ENCODE measurements around the gene CYP26B1.

CYP26B1 gene

GRCh38 chr2:72141032-72141645, 6.5 kb downstream of the CYP26B1 start:
- DNase-seq (ENCODE audit: low read depth in 2 of 2) = no peak

- no peak for DNase-seq (ENCODE audit: low read depth in 2 of 2)
These were observed 7.1 kb downstream of the CYP26B1 start for GRCh38 chr2:72140621-72140960.

GRCh38 chr2:72139874-72140620, 7.6 kb downstream of the CYP26B1 start:
- DNase-seq (ENCODE audit: low read depth in 2 of 2) = no peak

DNA sequence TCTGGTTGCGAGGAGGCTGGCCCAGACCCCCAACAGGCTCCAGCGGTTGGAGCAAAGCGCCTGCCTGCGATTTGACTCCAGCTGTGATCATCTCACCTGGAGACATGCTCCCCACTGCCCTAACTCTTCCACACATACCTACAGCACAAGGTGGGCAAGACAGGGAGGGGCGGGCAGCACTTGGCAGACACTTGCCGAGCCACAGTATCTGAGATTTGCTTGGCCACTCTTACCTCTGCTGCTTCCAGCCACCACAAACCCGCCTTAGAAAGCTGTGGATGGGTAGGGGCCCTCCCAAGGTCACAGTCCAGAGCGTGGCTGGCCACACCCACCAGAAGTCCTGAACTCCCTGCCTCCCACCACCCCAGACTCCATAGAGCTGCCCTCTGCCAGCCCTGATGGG, 8.2 kb downstream of the CYP26B1 start:
- DNase-seq (ENCODE audit: low read depth in 2 of 2) = no peak

DNA sequence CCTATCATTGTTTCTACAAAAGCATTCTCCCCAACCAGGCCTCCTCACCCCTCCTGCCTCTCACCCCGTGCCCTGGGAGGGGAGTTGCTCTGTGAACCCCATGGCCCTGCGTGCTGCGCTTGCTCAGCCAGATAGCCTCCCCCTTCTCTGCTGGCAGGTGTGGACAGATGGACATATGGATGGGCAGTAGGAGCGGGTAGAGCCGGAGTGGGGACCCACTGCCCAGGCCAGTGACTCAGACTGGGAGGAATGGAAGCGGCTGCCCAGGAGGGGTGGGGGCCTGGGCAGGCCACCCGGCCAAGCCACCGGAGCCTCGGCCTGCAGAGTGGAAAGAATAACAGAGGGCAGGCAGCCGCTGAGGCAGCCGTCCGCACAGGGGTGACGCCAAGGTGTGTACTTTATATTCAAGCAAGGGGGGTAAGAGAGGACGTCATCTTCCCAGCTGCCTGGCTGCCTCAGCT, 8.7 kb downstream of the CYP26B1 start:
- no peak for DNase-seq (ENCODE audit: low read depth in 2 of 2)

DNA sequence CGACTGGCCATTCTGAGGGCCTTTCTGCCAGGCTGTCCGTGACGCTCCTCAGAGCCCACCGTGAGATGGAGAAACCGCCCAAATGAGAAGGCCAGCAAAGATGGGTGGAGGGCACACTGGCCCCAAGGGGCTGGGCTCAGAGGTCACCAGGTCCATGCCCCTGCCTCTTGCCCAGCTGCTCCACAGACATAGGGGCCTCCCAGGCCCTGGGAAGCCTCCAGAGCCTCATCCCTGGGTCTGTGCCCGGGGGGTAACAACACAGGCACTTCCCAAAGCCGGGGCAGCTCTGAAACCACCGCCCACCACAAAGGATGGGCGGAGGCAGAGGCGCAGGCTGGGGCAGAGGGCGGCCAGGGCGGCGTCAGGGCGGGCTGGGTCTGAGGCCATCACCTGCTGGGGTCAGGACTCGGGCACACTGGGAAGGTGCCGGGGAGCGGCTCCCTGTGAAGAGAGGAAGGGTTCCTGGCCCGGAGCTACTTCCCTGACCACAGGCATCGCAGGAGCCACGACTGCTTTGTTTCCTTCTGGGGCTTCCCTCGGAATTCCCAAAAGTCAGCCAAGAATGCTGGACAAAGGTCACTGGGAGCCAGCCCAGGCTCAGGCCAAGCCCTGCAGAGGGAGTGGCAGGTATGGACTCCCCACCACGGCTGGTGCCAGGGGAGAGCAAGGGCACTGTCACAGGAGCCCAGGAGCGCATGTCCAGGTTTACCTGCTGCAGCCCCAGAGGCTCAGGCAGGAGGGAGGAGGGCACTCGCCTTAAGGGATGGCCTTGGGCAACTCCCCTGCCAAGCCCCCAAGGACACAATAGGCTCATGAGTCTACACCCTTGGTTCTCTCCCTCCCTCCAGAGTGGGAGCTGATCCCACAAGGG, 9.4 kb downstream of the CYP26B1 start:
- no peak for DNase-seq (ENCODE audit: low read depth in 2 of 2)

DNA sequence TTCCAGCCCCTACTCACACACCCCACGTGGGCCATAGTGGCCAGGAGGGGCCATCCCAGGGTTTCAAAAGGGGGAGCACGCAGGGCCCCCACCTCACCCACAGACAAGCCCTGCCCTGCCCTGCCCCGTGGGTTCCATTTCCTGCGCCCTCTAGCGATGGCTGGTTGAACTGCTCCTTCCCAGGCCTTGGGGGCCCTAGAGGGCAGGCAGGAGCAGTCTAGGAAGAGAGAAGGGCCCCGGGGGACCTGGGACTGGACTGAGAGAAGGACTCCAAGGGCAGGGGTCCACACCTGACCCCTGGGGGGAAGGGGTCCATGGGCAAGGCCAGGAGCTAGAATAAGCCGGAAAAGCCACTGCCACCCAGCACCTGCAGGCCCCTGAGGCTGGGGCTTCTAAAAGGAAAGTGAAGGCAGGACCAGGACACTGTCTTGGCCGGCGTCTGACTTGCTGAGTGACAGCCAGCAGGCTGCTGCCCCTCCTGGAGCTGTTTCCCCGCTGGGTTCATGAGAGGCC, 10.1 kb downstream of the CYP26B1 start:
- DNase-seq (ENCODE audit: low read depth in 2 of 2) = peak; percentile 56 to 66

- DNase-seq (ENCODE audit: low read depth in 2 of 2) = no peak
These were observed 10.6 kb downstream of the CYP26B1 start for GRCh38 chr2:72136933-72137497.

DNA sequence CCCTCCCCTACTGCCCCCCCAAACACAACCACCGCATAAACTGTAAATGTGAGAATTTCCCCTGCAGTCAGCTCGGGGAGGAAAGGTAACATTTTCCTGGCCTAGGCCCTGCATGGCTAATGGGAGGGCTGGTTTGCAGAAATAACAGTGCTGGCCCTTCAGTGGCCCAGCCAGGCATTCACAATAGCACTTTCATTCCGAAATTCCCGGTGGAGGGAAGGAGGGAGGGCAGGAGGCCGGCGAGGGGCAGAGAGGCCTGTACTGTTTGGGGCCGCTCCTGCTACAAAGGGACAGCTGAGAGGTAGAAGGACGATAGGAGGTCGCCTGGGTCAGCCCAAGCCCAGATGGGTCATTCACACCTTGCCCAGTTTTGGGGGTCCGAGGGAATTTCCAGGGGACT, 11.3 kb downstream of the CYP26B1 start:
- no peak for DNase-seq (ENCODE audit: low read depth in 2 of 2)

DNA sequence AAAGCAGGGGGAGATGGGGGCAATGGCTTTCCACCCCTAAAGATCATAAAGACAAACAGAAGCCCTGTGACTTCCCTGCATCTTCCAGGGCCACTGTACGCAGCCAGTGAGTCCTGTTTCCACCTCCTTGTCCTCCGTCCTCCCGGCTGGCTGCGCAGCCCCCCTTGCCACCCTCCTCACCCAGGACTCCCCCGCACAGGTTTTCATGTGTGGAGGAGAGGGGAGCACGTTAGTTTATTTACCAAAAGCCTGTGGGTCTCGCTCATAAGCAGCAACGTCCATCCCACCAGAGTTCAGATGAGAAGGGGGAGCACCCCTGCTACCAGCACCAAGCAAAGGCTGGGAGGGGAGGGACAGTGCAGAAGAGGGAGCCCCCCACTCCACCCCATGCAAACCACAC, 11.7 kb downstream of the CYP26B1 start:
- no peak for DNase-seq (ENCODE audit: low read depth in 2 of 2)

DNA sequence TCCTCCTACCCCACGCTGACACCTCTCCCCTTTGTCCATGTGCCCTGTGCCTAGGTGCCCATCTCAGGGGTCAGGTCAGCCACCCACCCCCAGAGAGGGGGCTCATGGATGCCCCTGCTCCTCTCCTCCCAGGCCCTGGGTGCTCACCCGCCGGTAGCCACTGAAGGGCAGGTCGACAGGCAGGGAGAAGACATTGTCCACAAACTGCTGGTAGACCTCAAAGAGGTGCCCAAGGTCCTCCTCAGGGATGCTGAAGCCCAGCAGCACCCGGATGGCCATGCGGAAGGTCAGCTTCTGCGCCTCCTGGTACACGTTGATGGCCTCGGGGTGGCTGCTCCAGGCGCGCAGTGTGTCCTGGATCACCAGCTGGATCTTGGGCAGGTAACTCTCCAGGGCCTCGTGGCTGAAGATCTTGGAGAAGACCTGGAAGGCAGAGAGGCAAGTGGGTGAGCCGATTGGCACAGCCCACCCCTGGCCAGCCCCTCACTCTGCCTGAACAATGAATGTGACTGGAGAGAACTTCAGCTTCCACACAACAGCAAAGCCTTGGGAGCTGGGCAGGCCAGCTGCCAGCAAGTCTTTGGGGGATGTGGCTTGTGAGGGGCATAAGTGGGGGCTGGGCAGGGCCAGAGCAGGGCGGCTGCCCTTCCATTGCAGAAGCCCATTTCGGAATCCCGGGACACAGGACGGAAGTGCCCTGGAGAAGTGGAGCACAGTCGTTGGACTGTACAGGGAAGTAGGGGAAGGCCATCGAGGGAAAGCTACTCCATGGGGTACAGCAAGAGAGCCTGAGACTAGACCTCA, 12.5 kb downstream of the CYP26B1 start:
- DNase-seq (ENCODE audit: low read depth in 2 of 2) = no peak

DNA sequence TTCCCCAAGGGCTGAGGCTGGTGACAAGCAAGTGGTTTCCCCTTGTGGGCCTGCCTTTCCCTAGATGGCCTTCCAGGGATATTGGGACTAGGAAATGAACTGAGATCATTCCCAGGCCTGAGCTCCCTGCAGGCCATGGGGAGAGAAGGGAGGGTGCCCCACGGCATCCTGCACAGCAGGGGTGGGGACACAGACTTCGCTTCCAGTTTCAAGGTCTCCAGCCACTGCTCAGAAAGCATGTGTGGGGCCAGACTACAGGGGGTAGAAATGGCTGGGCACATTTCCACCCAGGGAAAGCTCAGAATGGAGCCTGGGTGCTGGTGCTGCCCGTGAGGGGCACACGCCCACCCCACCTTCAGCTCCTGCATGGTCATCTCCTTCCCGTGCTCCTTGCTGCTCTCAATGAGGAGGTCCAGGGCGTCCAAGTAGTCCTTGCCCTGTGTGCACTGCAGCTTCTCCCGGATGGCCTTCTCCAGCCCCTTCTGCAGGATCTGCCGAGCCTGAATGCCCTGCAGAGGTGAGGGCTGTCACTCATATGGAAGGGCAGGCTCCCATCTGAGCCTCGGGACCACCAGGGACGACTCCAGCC, 13.2 kb downstream of the CYP26B1 start:
- DNase-seq (ENCODE audit: low read depth in 2 of 2) = no peak

DNA sequence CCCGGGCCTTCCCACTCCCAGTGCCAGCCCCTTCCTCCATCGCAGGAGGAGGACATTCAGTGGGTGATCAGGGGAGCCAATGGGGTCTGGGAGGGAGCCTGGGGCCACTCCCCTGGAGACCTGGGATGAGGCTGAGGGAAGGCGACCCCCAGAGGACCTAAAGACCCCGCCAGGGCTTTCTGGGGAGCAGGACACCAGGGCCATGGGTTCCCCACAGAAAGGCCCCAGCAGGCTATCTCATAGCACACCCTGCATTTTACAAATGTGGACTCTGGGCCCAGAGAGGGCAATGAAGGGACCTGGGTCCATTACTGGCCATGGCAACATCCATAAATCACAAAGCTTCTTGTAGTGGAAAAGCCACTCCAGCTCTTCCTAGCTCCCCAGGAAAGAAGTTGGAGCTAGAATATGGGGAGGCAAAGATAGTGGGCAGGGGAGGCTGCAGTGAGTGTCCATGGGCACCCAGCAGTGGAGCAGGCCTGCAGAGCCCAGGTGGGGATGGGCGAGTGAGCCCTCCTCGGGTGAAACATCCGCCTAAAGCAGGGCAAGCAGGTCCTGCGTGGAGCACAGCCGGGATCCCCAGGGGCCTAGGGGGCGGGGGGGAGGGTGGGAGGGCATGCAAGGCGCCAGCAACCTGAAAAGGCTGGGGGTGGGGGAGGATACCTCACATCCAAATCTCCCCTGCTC, 13.8 kb downstream of the CYP26B1 start:
- no peak for DNase-seq (ENCODE audit: low read depth in 2 of 2)

- DNase-seq (ENCODE audit: low read depth in 2 of 2) = no peak
These were observed 14.5 kb downstream of the CYP26B1 start for GRCh38 chr2:72132981-72133720.

DNA sequence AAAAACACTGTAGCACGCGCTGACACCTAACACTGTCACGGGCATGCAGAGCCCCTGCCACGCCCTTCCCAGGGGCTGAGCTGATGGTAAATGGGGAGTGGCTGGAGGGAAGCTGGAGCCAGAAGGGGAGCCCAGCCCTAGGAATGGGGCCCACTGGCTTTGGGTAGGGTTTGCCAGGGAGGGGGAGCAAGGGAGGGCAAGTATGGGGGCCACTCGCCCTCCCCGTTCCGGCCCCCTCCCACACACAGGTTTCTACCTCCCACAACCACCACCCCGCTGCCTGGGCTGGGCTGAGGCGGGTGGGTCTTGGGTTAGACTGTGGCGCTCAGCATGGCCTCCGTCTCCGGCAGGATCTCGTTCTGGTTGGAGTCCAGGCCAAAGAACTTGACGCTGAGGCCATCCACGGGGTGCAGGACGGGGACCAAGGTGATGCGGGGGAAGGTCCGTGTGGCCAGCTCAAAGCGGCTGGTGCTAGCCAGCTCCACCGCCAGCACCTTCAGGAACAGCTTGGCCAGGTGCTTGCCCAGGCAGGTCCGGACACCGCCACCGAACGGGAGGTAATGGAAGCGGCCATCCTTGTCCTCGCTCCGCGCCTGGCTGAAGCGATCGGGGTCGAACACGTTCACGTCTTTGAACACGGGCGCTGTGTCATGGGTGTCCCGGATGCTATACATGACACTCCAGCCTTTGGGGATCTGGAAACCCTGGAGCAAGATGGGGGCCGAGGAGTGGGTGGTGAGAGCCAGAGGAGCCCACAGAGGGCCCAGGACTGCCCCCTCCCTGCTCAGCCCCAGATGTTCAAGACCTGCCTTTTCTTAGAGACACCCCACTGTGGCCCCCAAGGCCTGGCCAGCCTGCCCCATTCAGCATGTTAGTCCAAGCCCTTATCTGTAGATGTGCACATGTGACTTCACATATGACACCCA, 15.5 kb downstream of the CYP26B1 start:
- no peak for DNase-seq (ENCODE audit: low read depth in 2 of 2)

DNA sequence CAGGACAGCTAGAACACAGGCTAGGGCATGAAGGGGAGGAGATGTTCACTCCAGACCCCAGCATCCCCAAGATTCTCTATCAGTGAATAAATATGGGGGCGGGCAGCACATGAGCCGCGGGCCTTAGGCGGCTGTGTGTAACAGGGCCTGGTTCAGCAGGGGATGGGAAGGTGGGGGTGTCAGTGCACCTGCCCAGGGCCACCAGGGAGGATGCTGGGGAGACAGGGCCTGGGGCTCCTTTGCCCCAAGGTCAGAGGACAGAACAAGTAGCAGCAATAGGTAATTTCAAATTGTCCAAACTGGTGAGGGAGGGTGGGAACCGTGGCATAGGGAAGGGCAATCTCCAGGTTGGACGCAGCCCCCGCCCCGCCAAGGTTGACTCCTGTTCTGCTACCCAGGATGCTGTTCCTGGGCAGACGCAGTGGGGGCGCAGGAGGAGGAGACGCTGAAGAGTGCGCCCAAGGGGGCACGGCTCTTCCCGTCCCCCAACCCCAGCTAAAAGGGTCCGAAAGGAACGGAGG, 16.2 kb downstream of the CYP26B1 start:
- no peak for DNase-seq (ENCODE audit: low read depth in 2 of 2)

GRCh38 chr2:72130659-72131360, 16.9 kb downstream of the CYP26B1 start:
- no peak for DNase-seq (ENCODE audit: low read depth in 2 of 2)
